ENCODE measurements around the gene ADCY7. TPM values are rescaled to one million over a fixed set of nuclear protein-coding genes. Genes with fewer than 3 reads are reported as not detected.

The ADCY7 gene
- total RNA-seq, 4 donors from 2014 or later = 40.4 to 50.9 (median 41.2) TPM

DNA sequence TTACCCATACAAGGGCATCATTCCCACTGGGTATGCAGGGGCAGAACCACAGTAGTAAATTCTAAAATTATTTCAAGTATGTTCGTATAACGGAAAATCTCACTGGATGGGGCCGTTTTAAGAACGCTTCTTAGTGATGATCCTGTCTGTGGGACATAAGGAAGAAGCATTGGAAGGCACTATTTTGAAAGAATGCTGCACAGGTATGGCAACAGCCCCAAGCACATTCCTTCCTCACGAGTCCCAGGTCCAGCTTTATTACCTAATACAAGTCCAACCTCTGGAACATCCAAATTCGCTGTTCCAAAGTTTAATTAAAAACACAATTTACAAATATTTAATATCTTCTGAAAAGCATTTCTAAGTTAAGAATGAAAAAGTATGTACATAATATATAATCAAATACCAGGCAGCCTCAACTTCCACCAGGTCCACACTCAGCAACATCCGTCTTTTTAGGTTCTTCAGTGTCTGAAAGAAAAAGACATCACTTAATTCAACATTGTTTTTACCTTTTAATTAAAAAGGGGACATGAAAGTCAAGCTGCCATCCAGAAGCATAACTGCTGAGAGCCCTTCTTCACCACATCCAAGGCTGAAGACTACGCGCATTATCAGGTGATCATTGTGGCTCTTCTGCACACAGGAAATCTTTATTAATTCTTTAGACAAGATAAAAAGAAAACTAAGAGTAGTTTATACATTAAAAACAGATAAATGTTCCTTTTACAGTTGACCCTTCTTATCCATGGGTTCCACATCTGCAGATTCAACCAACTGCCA lies 52.6 kb downstream of the ADCY7 start:
- WGBS, 2 donors = 87 to 89% methylated on average over 9 of the region's 9 CpGs
- H3K9me3 ChIP-seq = no peaks in the 10 kb centered on the region
- TF ChIP-seq POLR2A (IDR thresholded peaks at IDR 0.05) (no peak), EP300 (IDR thresholded peaks at IDR 0.05) (no peak), CTCF (IDR thresholded peaks at IDR 0.05) (no peak)
- no peak for DNase-seq (ENCODE audit: low spot score in 2 of 2)
- H3K27me3 ChIP-seq = no peaks in the 10 kb centered on the region
- H3K4me3 ChIP-seq = no peak overlapping the region
- H3K27ac ChIP-seq = no peak overlapping the region
- peaks cover 0 to 95% (median 13%) of the 10 kb centered on the region in 3 donors for H3K36me3 ChIP-seq
- peaks cover 0 to 24% (median 0%) of the 10 kb centered on the region in 4 donors for H3K4me1 ChIP-seq

- peaks cover 0 to 95% (median 12%) of the 10 kb centered on the region in 3 donors for H3K36me3 ChIP-seq
- no peaks in the 10 kb centered on the region for H3K9me3 ChIP-seq
- no peak overlapping the region for H3K4me3 ChIP-seq
- WGBS, 2 donors = 75 to 78% methylated on average over 5 of the region's 5 CpGs
- peaks cover 0 to 11% (median 0%) of the 10 kb centered on the region in 4 donors for H3K4me1 ChIP-seq
- H3K27ac ChIP-seq = no peak overlapping the region
- no peak for DNase-seq (ENCODE audit: low spot score in 2 of 2)
- H3K27me3 ChIP-seq = no peaks in the 10 kb centered on the region
- no peak for TF ChIP-seq POLR2A (IDR thresholded peaks at IDR 0.05)
- no peak for TF ChIP-seq CTCF (IDR thresholded peaks at IDR 0.05)
- TF ChIP-seq EP300 (IDR thresholded peaks at IDR 0.05) = no peak
These were observed 54.0 kb downstream of the ADCY7 start for GRCh38 chr16:50320310-50320709.

GRCh38 chr16:50322333-50322732 lies 56.0 kb downstream of the ADCY7 start:
- DNase-seq (ENCODE audit: low spot score in 2 of 2) = no peak
- 92 to 93% methylated on average over 1 of the region's 1 CpG for WGBS, 2 donors
- peaks cover 0 to 86% (median 4%) of the 10 kb centered on the region in 3 donors for H3K36me3 ChIP-seq

DNA sequence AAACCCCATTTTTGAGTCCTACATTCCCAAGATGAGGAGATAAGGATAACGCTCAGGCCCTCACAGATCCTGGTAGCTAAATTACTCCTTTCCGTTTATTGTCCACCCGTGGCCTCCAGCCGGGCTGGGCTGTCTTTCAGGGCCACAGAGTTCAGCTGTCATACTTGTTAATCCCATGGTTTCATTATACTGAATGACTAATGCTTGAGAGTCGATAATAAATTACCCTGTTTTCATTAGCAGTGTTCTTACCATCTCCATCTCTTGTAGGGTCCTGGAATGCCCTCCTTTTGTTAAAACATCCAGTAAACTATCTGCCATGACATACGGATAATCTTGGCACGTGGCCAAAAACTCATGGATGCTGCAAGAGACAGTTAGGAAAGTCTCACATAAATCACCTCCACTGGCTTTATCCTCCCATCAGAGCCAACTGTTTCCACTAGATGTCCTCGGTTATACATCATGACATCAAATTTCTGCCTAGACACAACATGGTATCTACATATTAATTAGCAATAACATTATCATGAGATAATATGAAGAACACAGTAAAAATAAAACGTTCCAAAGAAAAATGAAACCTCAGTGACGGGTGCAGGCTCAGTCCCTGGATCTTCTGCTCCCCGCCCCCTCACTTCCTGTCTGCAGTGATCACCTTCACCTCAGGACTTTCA lies 57.1 kb downstream of the ADCY7 start:
- no peak overlapping the region for H3K27ac ChIP-seq
- TF ChIP-seq EP300 (IDR thresholded peaks at IDR 0.05) (peak in 1 of 2 donors; percentile 14), POLR2A (IDR thresholded peaks at IDR 0.05) (no peak)
- DNase-seq (ENCODE audit: low spot score in 2 of 2) = peak in 1 of 2 donors; percentile 53

More at GRCh38 chr16:50322333-50322732, 56.0 kb downstream of the ADCY7 start:
- no peak overlapping the region for H3K27ac ChIP-seq
- H3K4me3 ChIP-seq = no peak overlapping the region
- H3K9me3 ChIP-seq = no peaks in the 10 kb centered on the region
- H3K27me3 ChIP-seq = no peaks in the 10 kb centered on the region
- TF ChIP-seq POLR2A (IDR thresholded peaks at IDR 0.05) = no peak
- no peak for TF ChIP-seq EP300 (IDR thresholded peaks at IDR 0.05)
- TF ChIP-seq CTCF (IDR thresholded peaks at IDR 0.05) = no peak
- peaks cover 0 to 2% (median 0%) of the 10 kb centered on the region in 4 donors for H3K4me1 ChIP-seq

DNA sequence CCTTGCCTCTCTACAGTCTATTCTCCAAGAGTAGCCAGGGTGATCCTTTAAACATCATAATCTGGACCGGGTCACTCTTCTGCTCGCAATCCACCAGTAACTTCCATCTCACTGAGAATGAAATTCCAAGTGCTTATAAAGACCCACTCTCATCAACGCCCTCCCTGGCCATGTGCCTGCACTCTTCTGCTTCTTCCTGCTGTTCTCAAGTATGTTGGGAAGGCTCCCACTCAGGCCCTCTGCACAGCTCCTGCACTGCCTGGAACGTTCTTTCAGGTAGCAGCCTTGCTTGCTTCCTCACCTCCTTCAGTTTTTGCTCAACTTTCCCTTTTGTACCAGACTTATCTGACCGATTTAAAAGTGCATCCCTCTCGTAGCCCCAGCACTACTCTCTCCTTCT lies 58.0 kb downstream of the ADCY7 start:
- DNase-seq (ENCODE audit: low spot score in 2 of 2) = no peak
- TF ChIP-seq POLR2A (IDR thresholded peaks at IDR 0.05) (no peak), CTCF (IDR thresholded peaks at IDR 0.05) (no peak), EP300 (IDR thresholded peaks at IDR 0.05) (no peak)
- no peaks in the 10 kb centered on the region for H3K4me1 ChIP-seq
- H3K36me3 ChIP-seq = peaks cover 0 to 78% (median 4%) of the 10 kb centered on the region in 3 donors
- no peak overlapping the region for H3K4me3 ChIP-seq
- no peaks in the 10 kb centered on the region for H3K9me3 ChIP-seq
- 84 to 89% methylated on average over 6 of the region's 6 CpGs for WGBS, 2 donors
- no peaks in the 10 kb centered on the region for H3K27me3 ChIP-seq
- H3K27ac ChIP-seq = no peak overlapping the region

More for the DNA sequence above, 57.1 kb downstream of the ADCY7 start:
- no peak overlapping the region for H3K4me3 ChIP-seq
- no peaks in the 10 kb centered on the region for H3K27me3 ChIP-seq
- WGBS, 2 donors = 59 to 61% methylated on average over 11 of the region's 11 CpGs
- H3K36me3 ChIP-seq = peaks cover 0 to 80% (median 4%) of the 10 kb centered on the region in 3 donors
- no peaks in the 10 kb centered on the region for H3K9me3 ChIP-seq
- no peaks in the 10 kb centered on the region for H3K4me1 ChIP-seq
